GM21619 (cell line): ENCODE data around the gene CRADD.
"Not testable (repeated sequence)": the region's sequence is repeated elsewhere in the genome, so short reads cannot be mapped to it uniquely, and the experiment has no call there.

Experiments
- ATAC-seq: cut with Tn5 transposase; IDR thresholded peaks from one replicate; pipeline ENCODE4 v1.9.1; 2021; ENCODE audit not compliant: unreplicated experiment

Gene CRADD

DNA sequence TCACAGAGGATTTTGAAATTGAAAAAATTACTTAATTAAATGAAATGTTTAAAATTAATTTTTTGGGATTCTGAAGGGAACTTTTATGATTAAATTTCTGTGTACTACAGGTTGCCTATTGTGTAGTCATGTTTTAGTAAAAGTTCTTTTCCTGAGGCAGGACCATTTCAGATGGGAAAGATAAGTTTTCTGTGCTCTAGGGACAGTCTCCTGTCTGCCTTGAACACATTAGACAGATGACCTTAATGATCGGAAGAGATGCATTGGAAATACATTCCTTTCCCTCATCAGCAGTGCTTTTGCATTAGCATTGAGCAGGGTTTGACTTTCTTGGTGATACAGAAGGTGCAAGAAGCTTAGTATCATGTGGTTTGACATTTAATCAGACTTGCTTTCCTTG is 28.1 kb downstream of the CRADD start:
- ATAC-seq, result no peak

GRCh38 chr12:93706387-93706786 is 29.2 kb downstream of the CRADD start:
- no peak for ATAC-seq

DNA sequence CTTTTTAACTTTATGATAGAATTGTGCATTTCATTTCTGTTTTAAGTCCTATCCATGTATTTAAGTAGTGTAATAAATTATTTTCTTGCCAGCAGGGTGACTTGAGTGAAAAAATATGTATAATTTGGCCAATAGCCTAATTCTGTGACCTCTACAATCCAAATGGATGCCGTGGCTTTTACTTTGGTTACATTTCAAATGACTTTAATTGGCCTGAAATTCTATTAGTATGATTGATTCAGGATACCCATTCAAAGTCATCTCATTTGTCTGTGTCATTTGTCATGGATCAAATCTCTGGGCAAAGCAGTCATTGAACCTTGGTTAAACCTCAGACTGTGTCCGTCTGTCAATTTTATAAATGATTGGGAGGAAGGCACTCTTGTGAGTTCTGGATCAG is 29.6 kb downstream of the CRADD start:
- ATAC-seq, result no peak

GRCh38 chr12:93707836-93708235 is 30.7 kb downstream of the CRADD start:
- ATAC-seq, result no peak

GRCh38 chr12:93708952-93709351 is 31.8 kb downstream of the CRADD start:
- ATAC-seq, result no peak

- no peak for ATAC-seq
These were observed 32.2 kb downstream of the CRADD start for GRCh38 chr12:93709386-93709785.

DNA sequence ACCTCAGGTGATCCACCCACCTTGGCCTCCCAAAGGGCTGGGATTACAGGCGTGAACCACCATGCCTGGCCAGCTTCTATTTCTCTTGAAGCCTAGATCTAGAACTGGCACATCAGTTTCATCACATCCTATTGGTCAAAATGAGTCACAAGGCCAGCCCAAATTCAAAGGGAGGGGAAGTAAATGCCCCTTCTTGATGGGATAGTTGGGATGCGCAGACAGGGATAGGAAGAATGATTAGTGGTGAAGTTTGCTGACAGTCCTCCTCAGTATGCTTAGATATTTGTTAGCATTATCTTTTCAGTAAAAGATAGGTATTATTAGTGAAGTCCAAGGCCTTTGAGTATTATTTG is 33.4 kb downstream of the CRADD start:
- ATAC-seq, result no peak

DNA sequence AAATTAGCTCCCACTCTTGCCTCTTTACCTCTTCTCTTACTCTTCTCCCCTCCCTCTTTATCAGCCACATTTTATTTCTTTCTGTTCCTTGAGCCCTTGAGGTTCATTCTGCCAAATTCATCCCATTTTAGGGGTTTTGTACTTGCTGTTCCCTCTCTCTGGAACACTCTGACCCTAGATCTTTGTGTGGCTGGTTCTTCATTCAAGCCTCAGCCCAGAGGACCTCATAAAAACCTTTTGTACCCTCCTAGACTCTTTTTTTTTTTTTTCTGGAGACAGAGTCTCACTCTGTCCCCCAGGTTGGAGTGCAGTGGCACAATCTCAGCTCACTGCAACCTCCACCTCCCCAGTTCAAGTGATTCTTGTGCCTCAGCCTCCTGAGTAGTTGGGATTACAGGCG is 34.3 kb downstream of the CRADD start:
- not testable (repeated sequence) for ATAC-seq

GRCh38 chr12:93712200-93712599 is 35.0 kb downstream of the CRADD start:
- ATAC-seq, result no peak

- no peak for ATAC-seq
These were observed 35.9 kb downstream of the CRADD start for GRCh38 chr12:93713060-93713459.

DNA sequence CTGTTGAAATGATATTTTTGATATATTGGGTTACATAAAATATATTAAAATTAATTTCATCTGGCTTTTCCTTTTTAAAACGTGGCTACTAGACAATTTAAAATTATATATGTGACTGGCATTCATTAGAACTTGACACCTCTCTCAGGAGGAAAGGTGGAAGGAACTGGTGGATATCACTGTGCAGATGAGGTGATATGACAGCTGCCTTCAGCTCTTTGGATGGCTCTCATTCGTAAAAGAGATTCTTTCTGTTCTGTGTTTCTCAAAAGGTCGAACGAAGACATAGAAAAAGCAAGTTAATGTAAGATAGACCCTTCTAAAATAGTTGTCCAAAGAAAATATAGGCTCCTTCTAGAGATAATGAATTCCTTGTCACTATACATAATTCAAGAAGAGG is 36.6 kb downstream of the CRADD start:
- ATAC-seq, result no peak

GRCh38 chr12:93714382-93714781 is 37.2 kb downstream of the CRADD start:
- no peak for ATAC-seq

- ATAC-seq, result no peak
These were observed 42.5 kb downstream of the CRADD start for GRCh38 chr12:93719710-93720109.

DNA sequence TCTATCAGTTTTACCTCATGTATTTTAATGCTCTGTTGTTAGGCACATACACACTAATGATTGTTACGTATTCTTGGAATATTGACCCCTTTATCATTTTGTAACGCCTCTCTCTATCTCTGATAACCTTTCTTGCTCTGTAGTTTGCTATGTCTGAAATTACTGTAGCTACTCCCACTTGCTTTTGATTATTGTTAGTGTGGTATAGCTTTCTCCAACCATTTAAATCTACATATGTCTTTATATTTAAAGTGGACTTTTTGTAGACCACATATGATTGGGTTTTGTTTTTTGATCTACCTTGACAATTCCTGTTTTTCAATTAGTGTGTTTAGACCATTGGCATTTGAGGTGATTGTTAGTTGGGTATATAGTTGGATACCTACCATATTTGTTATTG is 43.4 kb downstream of the CRADD start:
- no peak for ATAC-seq

DNA sequence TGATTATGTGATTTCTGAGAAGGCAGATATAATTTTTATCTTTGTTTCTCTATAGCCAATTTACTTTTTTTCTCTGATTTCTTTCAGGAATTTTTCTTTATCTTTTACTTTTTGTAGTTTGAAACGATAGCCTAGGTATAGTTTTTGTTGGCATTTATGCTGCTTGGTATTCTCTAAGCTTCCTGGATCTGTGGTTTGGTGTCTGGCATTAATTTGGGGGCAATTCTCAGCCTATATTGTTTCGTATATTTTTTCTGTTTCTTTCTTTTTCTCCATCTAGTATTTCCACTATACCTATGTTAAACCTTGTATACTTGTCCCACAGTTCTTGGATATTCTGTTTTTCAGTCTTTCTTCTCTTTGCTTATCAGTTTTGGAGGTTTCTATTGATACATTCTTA is 45.0 kb downstream of the CRADD start:
- no peak for ATAC-seq

- no peak for ATAC-seq
These were observed 45.8 kb downstream of the CRADD start for GRCh38 chr12:93722835-93723567.

DNA sequence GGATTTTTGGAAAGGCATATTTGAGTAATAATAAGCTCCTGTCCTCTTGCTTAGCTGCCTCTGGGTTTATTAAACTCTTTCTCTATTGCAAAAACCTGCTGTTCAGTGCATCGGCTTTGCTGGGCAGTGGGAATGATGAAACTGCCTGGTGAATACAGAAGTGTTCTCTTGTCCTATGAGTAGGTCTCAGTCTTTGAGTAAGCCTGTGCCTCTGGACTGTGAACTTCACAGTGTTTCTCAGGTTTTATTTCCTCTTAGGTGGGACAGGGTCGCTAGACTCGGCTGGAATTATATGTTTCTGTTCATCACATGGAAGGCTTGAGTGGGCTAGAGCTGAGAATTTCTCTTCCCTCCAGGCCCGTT is 46.4 kb downstream of the CRADD start:
- no peak for ATAC-seq

DNA sequence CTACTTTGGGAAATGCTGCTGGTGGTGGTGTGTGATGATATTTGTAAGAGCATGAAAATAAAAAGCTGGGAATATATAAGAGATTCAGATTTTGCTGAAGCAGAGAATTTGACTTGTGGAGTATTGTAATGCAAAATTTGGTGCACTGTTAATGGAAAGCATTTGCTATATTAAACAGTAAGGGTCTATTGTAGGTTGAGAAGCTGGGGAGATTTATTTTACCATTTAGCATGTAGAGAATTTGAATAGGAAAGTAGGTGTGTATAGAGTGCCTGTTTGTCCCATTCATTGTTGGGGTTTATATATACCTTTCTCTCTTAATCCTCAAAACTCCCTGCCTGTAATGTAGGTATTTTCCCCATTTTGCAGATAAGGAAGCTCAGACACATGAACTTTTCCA is 48.4 kb downstream of the CRADD start:
- no peak for ATAC-seq

GRCh38 chr12:93727195-93727811 is 50.1 kb downstream of the CRADD start:
- ATAC-seq, result no peak

GRCh38 chr12:93727911-93728310 is 50.7 kb downstream of the CRADD start:
- ATAC-seq, result no peak

DNA sequence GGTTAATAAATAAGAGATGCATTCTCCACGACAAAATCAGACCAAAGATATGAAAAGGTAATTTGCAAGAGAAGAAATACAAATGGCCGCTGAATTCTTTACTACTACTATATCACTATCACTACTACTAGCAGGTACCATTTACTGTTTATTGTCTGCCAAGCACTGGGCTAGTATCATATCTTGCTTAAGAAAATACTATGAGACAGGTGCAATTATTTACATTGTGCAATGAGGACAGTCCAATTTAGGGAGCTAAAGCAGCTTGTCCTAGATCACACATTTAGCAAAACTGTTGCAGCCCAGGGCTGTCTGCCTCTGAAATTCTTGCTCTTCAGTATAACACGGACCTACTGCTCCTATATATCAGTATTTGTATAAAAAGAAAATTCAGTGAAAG is 52.8 kb downstream of the CRADD start:
- no peak for ATAC-seq

DNA sequence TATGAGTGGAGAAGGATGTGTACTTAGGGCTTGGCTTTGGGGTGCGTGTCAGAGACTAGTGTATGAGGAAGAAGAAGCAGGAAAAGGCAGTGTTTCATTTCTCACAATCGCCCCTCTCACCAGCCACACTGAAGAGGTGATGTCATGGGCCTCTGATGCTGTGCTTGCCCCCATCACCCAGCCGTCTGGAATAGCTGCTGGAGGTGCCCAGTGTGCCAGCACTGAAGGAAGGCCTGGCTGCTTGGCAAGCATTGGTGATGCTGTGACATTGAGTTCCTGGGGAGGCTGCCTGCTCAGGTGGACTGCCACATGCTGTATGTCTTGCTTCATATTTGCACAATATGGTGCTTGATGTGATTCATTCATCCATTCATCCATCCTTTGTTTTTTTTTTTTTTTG is 56.2 kb downstream of the CRADD start:
- ATAC-seq, result no peak

DNA sequence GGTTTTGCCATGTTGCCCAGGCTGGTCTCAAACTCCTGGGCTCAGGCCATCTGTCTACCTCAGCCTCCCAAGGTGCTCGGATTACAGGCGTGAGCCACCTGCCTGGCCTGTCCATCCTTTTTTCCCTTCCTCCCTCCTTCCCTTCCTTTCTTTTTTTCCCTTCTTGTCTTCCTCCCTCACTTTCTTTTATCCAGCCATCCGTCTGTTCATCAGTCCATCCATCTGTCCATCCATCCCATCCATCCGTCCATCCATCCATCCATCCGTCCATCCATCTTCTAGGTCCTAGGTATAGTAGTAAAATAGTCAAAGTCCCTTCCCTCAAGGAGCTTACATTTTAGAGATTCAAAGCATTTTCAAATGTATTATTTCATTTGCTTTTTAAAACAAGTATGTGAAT is 56.8 kb downstream of the CRADD start:
- ATAC-seq, result no peak
